T-helper 1 cell treated with Interleukin-12 subunit alpha and Interleukin-12 subunit beta and Interleukin-4 antibody, amounts not matched to agents 30 ng/mL and 1 ng/mL, for 36 hours (primary cell): ENCODE results near the gene SYN1. TPM values are rescaled to one million over a fixed set of nuclear protein-coding genes. Genes with fewer than 3 reads are reported as not detected.
"Not testable (repeated sequence)": the region's sequence is repeated elsewhere in the genome, so short reads cannot be mapped to it uniquely, and the experiment has no call there.

Source experiments
- intact Hi-C: fragments of 100-400 bp; cut with micrococcal nuclease; formaldehyde crosslinking; loops from one replicate; pipeline ENCODE4 v1.15.1; 2024
- total RNA-seq: library from RNA; stranded (reverse); gene quantifications from 2 replicates; pipeline ENCODE4 v1.2.3, GENCODE V29; 2022

The SYN1 gene
- 0.17 and 1.1 TPM in 2 replicates for total RNA-seq

DNA sequence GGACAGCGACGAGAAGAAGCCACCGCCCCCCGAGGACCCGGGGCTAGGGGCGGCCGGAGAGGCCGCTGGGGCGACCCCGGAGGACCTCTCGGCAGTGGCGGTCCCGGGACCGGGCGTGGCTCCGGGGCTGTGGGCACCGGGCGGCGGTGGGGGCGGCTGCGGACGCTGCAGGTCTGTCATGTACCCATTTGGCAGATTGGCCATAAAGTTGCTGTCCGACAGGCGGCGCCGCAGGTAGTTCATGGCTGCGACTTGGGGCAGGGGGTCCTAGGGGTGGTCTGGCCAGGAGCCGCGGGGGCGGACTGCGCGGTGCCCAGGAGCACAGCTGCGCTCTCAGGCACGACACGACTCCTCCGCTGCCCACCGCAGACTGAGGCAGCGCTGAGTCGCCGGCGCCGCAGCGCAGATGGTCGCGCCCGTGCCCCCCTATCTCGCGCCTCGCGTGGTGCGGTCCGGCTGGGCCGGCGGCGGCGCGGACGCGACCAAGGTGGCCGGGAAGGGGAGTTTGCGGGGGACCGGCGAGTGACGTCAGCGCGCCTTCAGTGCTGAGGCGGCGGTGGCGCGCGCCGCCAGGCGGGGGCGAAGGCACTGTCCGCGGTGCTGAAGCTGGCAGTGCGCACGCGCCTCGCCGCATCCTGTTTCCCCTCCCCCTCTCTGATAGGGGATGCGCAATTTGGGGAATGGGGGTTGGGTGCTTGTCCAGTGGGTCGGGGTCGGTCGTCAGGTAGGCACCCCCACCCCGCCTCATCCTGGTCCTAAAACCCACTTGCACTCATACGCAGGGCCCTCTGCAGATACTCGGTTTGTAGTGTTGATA, at the start of gene SYN1:
Gene SYN1 (minus strand): TSS at position 372 of the 817 bp plus-strand sequence. CDS start 129 bp downstream, at position 243.
- intact Hi-C loops = loop anchor here (1.0 to 2.0 kb wide), 4 partner anchors 31 to 58 kb away; partner anchors contain the start of genes ARAF, ELK1, TIMP1 and UXT

DNA sequence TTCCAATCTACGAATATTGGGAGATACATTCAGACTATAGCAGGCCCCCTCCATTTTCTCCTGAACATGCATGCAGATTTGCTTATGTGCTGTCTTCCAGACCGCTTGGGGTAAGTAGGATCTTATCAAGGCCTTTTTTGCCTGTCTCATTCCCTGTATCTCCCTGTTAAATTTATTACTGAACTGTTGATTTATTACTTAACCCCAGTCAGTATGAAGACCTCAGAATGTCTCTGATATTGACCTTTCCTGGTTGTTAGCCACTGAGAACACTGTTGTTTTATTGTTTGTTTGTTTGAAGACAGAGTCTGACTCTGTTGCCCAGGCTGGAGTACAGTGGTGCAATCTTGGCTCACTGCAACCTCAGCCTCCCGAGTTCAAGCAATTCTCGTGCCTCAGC, 46.1 kb upstream of the SYN1 start:
- intact Hi-C loops = not testable (repeated sequence)

DNA sequence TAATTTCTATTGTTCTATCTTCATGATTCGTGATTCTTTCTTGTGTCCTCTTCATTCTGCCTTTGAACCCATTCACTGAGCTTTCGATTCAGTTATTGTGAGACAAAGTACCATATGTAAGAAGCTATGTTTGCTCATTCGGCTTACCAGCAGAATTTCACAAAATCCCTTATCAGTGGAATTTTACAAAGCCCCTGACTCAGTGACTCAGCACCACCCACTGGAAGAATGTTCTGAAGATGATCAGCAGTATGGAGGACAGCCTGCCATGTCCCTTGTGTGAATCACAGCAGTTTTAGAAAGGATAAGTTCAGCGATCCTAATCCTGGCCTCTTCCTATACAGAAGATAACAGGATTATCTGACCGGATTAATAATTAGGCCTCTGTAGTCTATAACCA, 45.1 kb upstream of the SYN1 start:
- intact Hi-C loops = no loop called here

DNA sequence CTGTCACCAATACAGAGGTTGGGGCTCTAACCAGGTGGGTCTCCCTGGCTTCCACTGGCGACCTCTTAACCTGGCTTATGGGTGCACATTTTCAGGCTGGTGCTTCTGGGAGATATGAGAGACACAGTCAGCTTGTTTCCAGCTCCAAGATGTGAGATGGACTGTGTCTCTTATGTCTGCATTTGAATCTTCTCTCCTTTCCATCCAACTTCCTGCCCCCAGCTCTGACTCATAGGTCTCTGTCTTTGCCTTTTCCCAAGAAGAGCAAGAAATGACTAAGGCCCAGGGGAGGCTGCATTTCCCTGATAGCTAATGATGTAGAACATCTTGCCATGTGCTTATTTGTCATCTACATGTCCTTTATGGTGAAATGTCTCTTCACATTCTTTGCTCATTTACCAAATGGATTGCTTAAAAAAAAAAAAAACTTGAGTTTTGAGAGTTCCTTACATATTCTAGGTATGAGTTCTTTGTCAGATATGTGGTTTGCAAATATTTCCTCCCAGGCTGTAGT, 42.5 kb upstream of the SYN1 start:
- intact Hi-C loops = no loop called here

DNA sequence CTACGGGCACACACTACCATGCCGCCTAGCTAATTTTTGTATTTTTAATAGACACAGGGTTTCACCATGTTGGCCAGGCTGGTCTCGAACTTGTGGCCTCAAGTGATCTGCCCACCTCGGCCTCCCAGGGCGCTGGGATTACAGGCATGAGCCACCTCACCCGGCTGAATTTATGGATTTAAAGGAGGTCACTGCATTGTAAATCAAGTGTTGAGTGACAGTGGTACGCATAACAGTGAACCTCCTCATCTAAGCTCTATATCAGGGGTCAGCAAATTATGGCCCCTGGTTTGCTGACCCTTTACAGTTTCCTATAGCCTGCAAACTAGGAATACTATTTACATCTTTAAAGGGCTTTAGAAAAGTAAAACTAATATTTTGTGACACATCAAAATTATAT, 41.9 kb upstream of the SYN1 start:
- intact Hi-C loops = no loop called here

DNA sequence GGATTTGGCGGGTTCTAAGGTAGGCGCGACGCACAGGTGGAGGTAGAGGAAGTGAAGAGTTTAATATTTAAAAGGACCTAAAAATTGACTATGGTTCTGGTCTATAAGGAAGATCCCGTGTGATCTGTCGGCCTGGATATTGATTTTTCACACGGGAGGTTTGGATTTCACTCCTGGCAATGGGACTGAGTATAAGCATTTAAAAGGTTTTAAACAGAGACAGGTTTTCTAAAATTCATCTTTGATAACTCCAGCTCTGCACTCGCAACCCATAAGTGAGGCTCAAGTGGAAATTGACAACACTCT, 39.7 kb upstream of the SYN1 start:
- intact Hi-C loops = loop anchor here (1.0 to 10.0 kb wide), 14 partner anchors 39 to 1235 kb away; partner anchors contain the start of genes PQBP1, RBM10, RBM3 and TIMM17B

DNA sequence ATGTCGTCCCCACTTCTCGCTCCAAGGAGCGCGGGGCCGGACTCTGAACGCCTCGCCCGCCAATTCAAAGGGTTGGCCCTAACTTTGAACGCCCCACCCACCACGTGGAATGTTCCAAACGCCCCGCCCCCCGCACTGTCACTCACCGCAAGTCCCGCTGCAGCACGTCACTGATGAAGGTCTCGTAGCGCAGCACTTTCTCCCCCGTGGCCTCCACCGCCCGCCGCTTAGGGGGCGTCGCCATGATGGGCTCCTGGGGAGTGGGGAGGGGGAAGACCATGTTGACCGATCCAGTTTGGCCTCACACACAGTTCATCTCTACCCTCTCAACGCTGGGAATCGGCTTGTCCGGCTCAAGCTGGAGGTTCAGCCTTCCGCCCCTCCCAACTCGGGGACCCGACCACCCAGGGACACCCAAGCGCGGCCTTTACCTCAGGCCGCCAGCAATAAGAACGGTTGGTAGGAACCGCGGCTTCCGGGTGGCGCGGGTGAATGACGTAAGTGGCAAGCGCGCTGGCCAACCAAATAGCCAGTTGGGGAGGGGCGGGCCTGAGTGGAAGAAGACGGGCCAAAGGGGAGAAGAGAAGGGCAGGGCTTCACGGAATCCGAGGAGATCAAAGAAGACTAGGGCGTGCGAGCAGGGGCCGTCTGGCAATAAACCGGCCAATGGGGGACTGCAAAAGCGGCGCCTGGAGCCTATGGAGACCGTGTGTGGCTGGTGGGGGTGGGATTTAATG, 39.2 kb upstream of the SYN1 start, which contains the start of gene UXT:
Gene UXT (minus strand): TSS at position 497 of the 737 bp plus-strand sequence. CDS start 253 bp downstream, at position 244.
- intact Hi-C loops = loop anchor here (1.0 to 10.0 kb wide), 19 partner anchors 9 to 1236 kb away; partner anchors contain the start of genes ARAF, ELK1, PQBP1 and RBM10

DNA sequence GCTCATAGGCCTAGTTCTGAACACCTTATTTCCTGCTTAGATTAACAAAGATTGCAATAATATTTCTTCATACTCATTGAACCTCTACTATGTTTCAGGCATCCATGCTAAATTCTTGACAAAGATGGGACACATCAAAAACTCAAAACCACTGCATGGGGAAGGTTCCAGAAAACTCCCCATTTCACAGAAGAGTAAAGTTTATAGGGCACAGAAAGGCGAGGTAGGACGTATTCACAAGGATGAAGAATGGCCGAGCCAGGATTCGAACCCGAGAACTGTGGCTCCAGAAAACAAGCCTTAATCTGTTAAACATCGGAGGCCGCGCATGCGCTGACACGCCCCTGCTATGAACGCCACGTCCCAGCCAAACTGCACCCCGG, 38.6 kb upstream of the SYN1 start:
- intact Hi-C loops = loop anchor here (1.0 to 10.0 kb wide), 14 partner anchors 8 to 1237 kb away; partner anchors contain the start of genes ARAF, ELK1, PQBP1 and RBM3

DNA sequence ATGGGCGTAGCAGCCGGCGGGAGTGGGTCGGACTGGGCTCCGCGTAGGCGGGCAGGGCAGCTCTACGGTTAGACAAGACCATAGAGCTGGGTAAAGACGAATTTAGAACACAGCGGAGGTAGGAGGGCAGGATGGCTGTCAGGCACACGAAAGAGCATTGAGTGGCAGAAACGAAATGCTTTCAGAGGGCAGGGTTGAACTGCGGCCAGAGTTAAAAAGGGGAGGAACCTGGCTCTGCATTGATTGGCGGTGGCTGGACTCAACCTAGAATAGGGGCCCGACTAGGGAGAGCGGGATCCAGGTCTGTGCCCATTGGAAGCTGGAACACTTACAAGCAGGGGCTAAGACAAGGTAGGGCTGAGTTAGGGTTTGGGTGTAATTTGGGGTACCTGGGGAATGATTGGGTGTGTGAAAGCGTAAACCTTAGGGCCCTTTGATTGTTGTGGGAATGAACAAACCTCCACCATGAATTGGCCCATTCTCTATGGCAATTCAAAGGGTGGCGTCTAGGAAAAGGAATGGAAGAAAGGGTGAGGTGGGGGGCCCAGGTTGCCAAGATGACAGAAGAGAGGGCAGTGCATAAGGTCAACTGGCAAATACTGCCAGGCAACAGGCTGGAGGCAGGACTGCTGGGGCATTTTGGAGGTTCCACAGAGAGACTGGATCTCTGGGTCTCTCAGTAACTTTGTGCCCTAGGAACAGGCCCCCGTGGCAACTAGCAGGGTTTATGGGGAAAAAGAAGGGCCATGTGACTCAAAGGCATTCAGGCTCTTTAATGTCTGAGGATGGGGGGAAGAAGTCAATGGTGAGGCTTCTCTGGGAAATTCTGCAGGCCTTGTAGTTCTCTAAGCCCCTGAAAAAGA, 31.6 kb upstream of the SYN1 start:
- intact Hi-C loops = loop anchor here (2.0 to 10.0 kb wide), 5 partner anchors 30 to 1244 kb away; partner anchors contain the start of genes HDAC6, PQBP1, RBM3 and TIMM17B

DNA sequence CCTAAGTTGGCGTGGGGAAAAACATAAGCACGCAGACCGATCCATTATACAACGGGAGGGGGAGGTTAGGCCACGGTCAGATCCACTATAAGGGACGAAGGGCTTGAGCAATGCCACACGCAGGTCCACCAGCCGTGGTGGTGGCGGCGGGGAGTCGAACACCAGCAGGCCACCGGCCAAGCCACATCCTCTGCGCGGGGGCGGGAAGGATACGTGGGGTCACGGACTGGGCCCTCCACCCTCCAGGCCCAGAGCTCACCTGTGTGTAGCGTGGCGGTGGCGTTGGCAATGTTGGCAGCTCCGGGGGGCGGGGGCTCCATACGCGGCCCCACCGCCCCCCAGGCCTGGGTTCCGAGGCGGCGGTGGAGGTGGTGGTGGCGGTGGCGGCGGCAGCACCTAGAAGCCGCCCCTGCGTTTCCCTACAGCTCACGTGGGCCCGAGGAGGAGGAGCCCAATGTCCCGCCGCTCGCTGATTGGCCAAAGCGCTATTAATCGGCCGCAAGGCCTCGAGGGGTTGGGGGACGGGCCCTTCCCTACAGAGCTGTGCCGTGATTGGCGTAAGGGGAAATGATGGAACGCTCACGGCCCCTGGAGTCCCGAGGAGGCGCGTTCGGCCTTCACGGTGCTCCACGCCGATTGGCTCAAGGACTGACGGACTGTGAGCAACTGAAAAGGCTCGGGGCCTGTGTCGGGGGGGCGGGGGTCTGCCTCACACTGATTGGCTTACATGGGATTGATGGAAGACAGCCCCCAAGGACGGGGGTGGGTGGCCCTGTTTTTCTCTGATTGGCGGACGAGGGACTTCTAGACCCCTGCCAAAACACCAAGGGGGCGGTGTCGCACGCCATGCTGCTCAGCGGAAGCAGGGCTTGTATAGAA, 30.7 kb upstream of the SYN1 start, which contains the start of gene ELK1:
Gene ELK1 (minus strand): TSS at position 400 of the 879 bp plus-strand sequence. CDS start 9,122 bp downstream, outside the sequence.
- intact Hi-C loops = loop anchor here (1.0 to 10.0 kb wide), 13 partner anchors 8 to 1244 kb away; partner anchors contain the start of genes ARAF, HDAC6, PQBP1 and RBM3

DNA sequence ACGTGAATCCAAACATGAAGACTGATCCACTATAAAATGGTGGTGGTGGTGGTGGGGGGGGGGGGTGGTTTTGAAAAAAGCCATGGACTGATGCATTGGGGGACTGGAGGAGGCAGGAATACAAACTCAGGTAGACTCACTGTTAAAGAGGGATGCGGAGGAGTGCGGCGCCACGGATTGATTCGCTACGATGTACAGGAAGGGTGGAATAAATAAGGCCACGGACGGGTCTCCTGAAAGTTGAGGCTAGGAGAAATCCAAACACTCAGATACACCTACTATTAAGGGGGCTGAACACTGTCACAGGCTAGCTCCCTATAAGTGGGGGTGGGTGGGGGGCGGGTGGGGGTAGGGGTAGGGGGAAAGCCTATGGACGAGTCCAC, 30.1 kb upstream of the SYN1 start:
- intact Hi-C loops = loop anchor here (1.0 to 10.0 kb wide), 13 partner anchors 9 to 1245 kb away; partner anchors contain the start of genes ARAF, HDAC6, PQBP1 and RBM3

DNA sequence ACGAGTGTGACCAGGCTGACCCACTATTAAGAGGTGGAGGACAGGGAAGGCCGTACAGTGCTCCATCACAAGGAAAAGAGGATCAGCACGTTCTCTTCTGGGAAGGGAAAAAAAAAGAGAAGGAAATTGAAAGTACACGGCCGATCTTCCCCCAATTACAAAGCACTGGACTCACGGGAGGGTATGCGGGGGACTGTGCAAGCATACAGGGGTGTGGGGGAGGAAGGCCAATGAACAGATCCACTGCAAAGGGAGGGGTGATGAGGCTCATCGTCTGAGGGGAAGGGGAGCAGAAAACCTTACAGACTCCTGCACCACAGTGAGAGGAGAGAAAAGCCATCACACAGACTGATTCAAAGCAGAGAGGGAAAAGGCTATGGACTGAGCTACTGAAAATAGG, 29.6 kb upstream of the SYN1 start:
- intact Hi-C loops = no loop called here

DNA sequence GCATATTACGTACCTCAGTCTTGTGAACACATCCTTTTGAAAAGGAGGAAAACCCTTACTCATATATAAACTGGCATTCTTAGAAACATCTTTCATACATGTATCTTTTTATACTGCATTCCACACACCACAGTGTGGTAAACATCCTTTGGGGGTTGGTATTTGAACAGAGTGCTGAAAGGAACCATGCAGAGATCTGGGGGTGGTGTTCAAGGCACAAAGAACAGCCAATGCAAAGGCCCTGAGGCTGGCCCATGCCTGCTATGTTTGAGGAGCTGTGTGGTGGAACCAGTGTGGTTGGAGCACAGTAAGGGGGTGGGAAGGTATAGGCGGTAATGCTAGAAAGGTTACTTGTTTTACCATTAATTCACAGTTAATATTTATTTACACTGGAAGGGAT, 28.7 kb upstream of the SYN1 start:
- intact Hi-C loops = no loop called here

DNA sequence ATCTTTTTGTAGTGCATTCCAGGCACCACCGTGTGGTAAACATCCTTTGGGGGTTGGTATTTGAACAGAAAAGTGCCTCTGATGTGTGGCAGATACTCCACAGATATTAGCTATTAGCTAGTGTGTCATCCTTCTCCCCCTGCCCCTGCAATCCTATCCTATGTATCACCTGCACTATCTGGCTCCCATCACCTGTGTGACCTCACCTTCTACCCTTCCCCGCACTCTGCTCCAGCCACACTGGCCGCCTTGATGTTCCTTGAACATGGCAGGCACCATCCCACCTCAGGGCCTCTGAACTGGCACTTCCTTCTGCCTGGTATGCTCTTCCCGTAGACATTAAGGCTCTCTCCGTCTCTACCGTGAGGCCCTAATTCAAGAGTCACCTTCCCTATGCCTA, 27.0 kb upstream of the SYN1 start:
- intact Hi-C loops = no loop called here

DNA sequence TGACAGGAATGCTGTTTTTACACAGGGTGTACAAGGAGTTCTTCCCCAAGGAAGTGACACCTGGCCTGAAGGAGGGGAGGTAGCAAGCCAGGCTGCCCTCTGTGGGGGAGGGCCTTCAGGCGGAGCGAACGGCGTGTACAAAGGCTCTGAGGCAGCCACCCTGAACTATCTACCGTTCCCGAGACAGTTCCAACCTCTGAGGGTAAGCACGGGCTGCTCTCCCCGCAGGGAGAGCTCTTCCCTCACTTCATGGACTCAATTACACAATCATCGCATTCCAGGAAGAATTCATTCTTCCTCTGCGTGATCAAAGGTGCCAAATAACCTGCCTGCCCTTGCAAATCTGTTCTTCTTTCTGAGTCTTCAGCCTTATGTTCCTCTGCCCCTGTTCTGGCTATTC, 25.9 kb upstream of the SYN1 start:
- intact Hi-C loops = no loop called here

DNA sequence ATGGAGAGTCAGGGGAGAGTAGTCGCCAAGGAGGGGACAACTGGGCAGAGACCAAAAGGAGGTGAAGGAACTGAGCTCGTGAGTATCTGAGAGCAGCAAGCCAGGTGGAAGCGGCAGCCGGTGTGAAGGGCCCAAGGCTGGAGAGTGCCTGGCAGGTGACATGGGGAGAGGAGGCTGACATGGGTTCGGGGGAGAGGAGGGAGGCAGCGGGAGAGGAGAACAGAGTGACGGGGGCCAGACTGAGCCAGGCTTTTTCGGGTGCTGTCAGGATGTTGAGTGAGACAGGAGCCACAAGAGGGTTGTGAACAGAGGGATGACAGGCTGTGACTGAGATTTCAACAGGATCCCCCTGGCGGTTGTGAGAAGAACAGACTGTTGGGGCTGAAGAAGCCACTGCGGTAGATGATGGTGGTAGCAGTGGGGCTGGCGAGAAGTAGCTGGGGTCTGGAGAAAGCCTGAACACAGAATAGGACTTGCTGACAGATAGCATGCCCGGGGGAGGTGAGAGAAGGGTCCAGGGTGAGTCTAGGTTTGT, 25.0 kb upstream of the SYN1 start:
- intact Hi-C loops = loop anchor here (1.0 kb wide), 1 partner anchor 82 kb away; no protein-coding TSS in a partner anchor

DNA sequence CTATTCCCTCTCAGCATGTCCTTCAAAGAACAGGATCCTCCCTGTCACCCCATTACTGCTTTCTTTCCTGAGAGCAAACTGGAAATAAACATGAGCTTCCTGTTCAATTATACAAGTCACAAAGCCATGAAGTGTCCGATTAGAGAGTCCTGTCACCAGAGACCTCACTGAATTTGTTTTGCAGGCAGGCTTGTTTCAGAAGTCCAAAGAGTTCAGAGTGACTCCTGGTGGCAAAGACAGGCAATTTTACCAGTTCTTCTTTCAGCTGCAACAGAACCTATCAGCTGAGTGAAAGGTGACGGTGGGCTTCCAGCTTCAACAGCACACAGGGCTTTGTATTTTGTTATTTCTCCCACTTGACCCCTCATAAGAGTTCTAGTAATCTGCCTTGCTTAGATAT, 24.3 kb upstream of the SYN1 start:
- intact Hi-C loops = loop anchor here (1.0 kb wide), 1 partner anchor 82 kb away; no protein-coding TSS in a partner anchor

DNA sequence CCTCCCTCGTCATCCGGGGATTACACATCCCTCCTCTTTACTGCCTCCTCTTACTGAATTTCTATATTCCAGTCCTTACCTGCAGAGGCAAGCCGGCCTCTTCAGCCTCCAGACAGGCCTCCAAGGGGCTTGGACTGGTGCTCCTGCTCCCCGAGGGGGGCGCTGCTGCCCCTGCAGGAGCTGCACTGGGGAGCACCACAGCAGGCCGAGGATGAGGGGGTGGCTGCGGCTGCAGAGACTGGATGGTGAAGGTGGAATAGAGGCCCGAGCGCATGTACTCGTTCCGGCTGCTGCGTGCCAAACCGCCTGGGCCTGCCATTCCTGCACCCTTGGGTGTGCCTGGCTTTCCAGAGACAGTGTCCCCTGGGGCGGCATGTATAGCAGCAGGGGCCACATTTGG, 19.2 kb upstream of the SYN1 start:
- intact Hi-C loops = no loop called here

DNA sequence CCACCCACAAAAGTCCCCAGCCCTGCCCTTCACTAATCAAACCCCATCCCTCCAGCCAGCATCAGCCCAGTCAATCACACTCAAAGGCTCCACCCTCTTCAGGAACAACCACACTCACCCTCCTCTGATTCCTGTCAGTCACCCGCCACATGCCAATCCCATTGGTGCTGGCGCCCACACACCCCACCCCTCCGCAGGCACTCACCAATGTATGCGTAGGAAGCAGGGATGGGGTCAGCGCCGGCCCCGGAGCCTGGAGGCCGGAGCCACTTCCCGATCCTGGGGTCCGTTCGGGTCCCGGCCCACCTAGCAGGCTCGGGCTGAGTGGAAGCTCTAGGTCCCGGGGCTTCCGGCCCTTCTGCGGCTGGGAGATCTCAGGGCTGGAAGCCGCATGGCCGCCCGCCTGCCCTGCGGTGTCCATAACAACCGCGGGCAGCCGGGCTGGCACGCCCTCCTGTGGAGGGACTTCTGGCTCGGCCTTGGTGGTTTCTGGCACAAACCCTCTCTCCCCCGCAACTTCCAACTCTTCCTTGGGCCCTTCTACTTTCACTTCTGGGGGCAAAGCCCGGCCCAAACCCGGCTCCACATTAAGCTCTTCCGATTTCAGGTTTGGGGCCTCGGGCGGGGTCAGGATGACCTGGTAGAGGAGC, 18.0 kb upstream of the SYN1 start:
- intact Hi-C loops = loop anchor here (1.0 kb wide), 1 partner anchor 13 kb away; the partner anchor contains the start of gene ELK1
